ENCODE results near the gene NFATC3.

The NFATC3 gene

DNA sequence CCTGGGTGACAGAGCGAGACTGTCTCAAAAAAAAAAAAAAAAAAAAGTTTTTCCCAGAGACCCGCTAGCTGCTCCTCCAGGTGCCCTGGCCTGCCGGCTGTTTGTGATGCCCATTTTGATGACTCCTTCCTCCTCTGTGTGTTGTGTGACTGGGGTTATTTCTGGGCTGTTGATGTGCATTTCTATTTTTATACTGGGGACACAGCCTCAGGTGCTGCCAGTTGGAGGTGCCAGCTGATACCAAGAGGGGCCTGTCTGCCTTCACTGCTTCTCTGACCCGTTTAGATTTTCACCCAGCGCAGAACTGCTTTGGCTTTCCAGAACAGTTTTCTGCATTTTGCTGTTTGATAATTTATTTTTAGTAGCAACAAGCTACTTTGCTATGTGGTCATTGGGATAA is 166.7 kb downstream of the NFATC3 start:
- DNase-seq: no peak

DNA sequence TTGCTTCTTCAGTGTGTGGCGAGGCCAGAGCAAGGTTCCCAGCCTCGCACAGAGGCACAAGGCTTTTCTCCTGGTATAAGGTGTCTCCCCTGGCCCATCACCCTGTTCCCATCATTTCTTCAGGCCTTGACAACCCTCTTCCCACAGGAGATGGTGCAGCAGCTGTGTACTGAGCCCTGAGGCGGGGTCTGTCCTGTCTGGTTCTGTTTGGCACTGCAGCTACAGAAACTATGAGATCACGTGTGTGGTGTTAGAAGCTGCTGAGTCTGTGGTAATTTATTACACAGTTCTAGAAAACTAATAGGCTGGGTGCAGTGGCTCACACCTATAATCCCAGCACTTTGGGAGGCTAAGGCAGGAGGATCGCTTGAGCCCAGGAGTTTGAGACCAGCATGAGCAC is 167.2 kb downstream of the NFATC3 start:
- DNase-seq: no peak

DNA sequence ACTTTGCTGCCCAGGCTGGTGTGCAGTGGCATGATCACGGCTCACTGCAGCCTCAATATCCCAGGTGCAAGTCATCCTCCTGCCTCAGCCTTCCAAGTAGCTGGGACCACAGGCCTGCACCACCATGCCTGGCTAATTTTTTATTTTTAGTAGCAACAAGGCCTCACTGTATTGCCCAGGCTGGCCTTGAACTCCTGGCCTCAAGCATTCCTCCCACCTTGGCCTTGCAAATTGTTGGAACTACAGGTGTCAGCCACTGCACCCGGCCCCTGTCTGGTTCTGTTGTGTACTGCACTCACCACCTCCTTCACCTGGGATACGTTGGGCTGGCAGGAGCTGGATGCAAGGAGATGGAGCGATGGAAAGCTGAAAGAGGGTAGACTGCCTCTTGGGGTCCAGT is 168.6 kb downstream of the NFATC3 start:
- no peak for DNase-seq

DNA sequence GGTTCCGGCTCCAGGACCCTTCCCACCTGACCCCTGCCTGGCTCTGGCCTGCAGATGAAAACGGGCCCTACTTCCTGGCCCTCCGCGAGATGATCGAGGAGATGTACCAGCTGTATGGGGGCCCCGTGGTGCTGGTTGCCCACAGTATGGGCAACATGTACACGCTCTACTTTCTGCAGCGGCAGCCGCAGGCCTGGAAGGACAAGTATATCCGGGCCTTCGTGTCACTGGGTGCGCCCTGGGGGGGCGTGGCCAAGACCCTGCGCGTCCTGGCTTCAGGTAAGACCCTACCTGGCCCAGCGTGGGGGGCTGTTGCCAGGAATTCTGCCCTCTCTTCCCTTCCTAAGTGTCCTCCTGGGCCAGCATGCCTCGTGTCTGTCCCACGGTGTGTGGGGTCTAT is 170.5 kb downstream of the NFATC3 start:
- DNase-seq: no peak

GRCh38 chr16:68257251-68257905 is 172.2 kb downstream of the NFATC3 start:
- no peak for DNase-seq

GRCh38 chr16:68257906-68258800 is 173.0 kb downstream of the NFATC3 start:
- DNase-seq: peak; percentile 67

- DNase-seq: no peak
Measured at GRCh38 chr16:68259007-68259825, 174.0 kb downstream of the NFATC3 start.

- DNase-seq: no peak
Measured at GRCh38 chr16:68263559-68264127, 178.5 kb downstream of the NFATC3 start.

DNA sequence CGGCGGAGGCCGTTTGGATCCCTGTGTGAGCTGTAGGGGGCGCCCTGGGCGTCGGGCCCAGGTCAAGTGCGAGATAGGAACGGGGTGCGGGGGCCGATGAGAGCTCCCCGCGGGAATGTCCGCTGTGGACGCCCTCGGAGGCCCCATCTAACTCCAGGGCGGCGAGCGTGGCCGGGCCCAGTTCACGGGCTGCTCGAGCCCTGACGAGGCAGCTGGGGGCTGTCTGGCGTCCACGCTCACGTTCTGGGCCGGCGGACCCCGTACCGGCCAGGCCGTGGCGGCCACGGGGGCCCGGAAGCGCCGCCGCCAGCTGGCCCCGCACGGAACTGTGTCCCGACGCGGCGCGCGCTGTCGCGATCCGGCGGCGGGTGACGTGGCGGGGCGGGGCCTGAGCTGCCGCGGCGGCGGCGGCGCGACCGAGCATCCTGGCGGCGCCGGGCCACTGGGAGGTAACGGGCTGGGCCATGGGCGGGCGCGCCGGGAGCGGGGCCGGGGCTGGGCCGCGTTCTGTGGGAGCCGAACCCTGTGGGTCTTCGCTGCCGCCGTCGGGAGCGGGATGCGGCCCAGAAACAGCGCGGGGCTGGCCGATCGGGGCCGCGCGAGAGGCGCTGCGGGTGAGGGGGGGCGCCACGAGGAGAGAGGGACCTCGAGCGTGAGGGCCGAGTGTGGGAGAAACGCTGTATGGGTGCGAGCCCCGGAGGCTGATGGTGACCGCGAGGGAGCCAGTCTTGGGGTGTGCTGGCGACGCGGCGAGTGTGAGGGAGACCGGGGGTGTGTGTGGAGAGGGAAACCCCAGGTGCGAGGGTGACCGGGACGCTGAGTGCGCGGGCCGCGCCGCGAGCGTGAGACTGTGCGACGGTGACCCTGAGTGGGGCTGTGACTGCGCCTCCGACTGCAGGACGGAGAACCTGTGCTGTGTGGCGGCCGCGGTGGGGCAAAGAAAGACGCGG is 179.2 kb downstream of the NFATC3 start, which contains the start of gene SLC7A6:
Gene SLC7A6 (plus strand): TSS at position 399 of the 950 bp plus-strand sequence. CDS start 10,201 bp downstream, outside the sequence.
- DNase-seq: peak; percentile 79

- peak; percentile 89 for DNase-seq
Measured at GRCh38 chr16:68265078-68265920, 180.1 kb downstream of the NFATC3 start.

- DNase-seq: no peak
Measured at GRCh38 chr16:68267612-68268405, 182.6 kb downstream of the NFATC3 start.

- no peak for DNase-seq
Measured at GRCh38 chr16:68269793-68270192, 184.6 kb downstream of the NFATC3 start.

GRCh38 chr16:68270353-68270752 is 185.2 kb downstream of the NFATC3 start:
- no peak for DNase-seq

DNA sequence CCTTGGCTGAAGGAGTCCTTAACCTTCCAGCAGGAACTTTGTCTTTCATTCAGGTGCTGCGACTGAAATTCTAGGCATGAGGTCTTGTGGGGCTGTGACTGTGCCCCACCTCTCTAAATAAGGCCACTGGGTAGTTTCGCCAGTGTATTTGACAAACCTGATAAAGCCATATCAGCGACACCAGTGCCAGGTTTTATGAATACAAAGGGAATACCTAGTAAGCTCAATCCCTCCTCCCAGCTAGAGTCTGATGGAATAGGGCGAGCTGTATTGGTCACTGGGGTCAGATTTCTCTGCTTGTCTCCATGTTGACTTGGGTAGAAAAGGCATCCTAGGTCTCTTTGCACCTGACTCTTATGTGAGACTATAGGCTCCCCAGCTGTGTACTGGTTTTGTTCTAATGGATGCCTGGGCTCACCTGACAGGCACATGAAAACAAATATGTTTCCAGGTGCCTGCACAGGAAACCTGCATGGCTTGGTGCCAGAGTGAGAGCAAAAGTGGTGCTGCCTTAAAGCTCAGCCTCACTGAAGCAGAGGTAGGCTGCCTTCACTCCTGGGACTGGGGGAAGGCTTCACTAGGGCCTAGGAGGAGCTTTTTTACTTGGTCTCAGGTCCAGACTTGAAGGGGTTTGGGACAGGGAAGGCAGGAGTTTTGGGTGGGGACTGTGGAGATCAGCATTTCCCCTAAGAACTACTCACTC is 187.5 kb downstream of the NFATC3 start:
- DNase-seq: no peak

DNA sequence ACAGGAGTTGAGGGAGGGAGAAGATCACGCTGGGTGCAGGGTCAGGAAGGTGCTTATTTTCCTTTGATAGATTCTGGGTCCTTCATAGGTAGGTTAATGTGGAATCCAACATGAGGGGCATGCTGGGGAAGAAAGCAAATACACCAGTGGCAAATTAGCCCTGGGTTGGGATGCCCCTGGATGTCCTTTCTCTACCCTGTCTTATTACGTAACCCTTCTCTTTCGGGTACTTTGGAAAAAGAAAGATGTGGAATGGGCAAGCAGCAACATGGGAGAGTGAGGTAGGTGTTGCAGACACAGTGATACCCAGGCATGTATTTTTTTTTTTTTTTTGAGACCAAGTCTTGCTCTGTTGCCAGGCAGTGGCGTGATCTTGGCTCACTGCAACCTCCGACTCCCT is 188.3 kb downstream of the NFATC3 start:
- no peak for DNase-seq

GRCh38 chr16:68273896-68274295 is 188.7 kb downstream of the NFATC3 start:
- DNase-seq: no peak

GRCh38 chr16:68274441-68274840 is 189.3 kb downstream of the NFATC3 start:
- DNase-seq: no peak

DNA sequence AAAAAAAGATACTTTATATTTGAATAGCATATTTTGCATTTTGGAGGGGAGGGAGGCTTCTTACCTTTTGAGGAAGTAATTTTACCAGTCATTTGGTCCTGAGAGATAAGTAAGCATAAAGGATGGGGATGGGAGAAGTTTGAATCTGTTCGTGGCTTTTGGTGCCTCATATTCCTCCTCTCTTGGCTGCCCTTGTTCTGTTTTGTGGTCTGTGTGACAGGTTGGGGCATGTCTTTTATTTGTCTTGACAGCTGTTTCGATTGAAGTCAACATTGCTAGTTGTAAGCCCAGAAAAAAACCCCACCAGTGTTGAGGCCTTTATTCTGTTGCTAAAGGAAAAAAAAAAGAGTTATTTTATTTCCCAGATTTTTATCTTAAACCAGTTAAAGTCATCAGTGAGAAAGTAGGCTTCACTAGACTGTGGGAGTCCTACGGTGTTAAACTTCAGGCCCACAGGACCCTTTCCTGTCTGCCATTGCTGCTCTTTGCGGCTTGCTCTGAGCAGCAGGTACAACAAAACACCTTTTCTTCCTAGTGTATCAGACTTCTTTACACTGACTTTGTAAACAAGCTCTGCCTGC is 190.5 kb downstream of the NFATC3 start:
- DNase-seq: no peak

- DNase-seq: no peak
Measured at GRCh38 chr16:68276223-68276622, 191.1 kb downstream of the NFATC3 start.
